Naive thymus-derived CD8-positive, alpha-beta T cell (primary cell): Measurements from ENCODE around the gene UBTD2. TPM values are rescaled to one million over a fixed set of nuclear protein-coding genes. Genes with fewer than 3 reads are reported as not detected.

Experiments
- ATAC-seq, 2 donors: fragments of 150-1000 bp; cut with Tn5 transposase in 1 of 2; sonication (Bioruptor Pico), chemical (Tn5 transposase) in 1 of 2; 1 replicate in 1 of 2; 2 replicates in 1 of 2; pipeline ENCODE4 v1.10.0; 2021; ENCODE audit warnings: mild to moderate bottlenecking in 2 of 2, moderate library complexity in 2 of 2
- POLR2A ChIA-PET: fragments of 350-600 bp; sonication (Branson Sonifier 250); formaldehyde crosslinking; loops from one replicate; lab custom pipeline; 2021; ENCODE audit warnings: antibody characterized with exemption; lab: Charles Lee
- DNase-seq, 10 donors: peaks; one replicate each; pipeline versions ENCODE4 v3.0.0 to v3.0.0-alpha.2; 2020 to 2022
- H3K27ac Mint-ChIP-seq, 10 donors: one replicate each; pipeline ENCODE4 v1.8.0; 2020 to 2022; ENCODE audit warnings: mild to moderate bottlenecking in 10 of 10, mixed read lengths in 10 of 10, moderate library complexity in 4 of 10, inconsistent platforms in 1 of 10
- H3K27me3 Mint-ChIP-seq, 5 donors: one replicate each; pipeline ENCODE4 v1.8.0; 2021 to 2022; ENCODE audit warnings: mixed read lengths in 5 of 5
- H3K36me3 Mint-ChIP-seq, 3 donors: one replicate each; pipeline ENCODE4 v1.8.0; 2020 to 2022; ENCODE audit warnings: mixed read lengths in 3 of 3, mild to moderate bottlenecking in 2 of 3, inconsistent platforms in 1 of 3
- H3K4me1 Mint-ChIP-seq, 4 donors: one replicate each; pipeline ENCODE4 v1.8.0; 2021 to 2022; ENCODE audit warnings: mixed read lengths in 4 of 4
- H3K4me3 Mint-ChIP-seq, 10 donors: one replicate each; pipeline ENCODE4 v1.8.0; 2020 to 2022; ENCODE audit warnings: mild to moderate bottlenecking in 10 of 10, mixed read lengths in 10 of 10, moderate library complexity in 6 of 10, inconsistent platforms in 1 of 10
- H3K9me3 Mint-ChIP-seq, 9 donors: one replicate each; pipeline ENCODE4 v1.8.0; 2020 to 2022; ENCODE audit warnings: mixed read lengths in 9 of 9, mild to moderate bottlenecking in 3 of 9, inconsistent platforms in 1 of 9, moderate library complexity in 1 of 9
- polyA plus RNA-seq, 3 donors: library from polyadenylated mRNA; unstranded; fragments of 300-500 nt; fragmentation: Illumina TruSeq; gene quantifications; one replicate each; pipeline ENCODE4 v1.2.3, GENCODE V29; 2021
- total RNA-seq, 8 experiments: library from RNA in 2 of 8; stranded (reverse) in 2 of 8; gene quantifications; one replicate each; pipeline ENCODE4 v1.2.3 and lab custom pipeline; 2021 to 2026

UBTD2 gene
- total and polyA plus RNA-seq, 5 experiments from 2014 or later: 1.2 to 6.1 (median 4.3) TPM

DNA sequence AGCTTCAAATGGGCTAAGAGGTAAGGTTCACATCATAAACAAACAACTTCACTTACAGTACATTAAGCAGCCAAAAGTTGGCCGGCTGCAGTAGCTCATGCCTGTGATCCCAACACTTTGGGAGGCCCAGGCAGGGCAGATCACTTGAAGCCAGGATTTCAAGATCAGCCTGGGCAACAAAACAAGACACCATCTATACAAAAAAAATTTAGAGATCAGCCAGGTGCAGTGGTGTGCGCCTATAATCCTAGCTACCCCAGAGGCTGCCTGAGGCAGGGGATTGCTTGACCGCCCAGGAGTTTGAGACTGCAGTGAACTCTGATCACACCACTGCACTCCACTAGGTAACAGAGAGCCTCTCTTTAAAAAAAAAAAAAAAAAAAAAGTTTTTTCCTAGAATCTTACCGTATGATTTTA lies 16.9 kb downstream of the UBTD2 start:
- POLR2A ChIA-PET: no interaction called here
- no peaks in the 10 kb centered on the region for H3K27me3 Mint-ChIP-seq
- peaks cover 7 to 18% (median 10%) of the 10 kb centered on the region in 4 donors for H3K4me1 Mint-ChIP-seq
- peak overlapping the region in 1 of 10 donors; percentile 24 for H3K27ac Mint-ChIP-seq
- ATAC-seq (no peak), DNase-seq (no peak)
- H3K36me3 Mint-ChIP-seq: peaks cover 0 to 13% (median 5%) of the 10 kb centered on the region in 3 donors
- no peaks in the 10 kb centered on the region for H3K9me3 Mint-ChIP-seq
- no peak overlapping the region for H3K4me3 Mint-ChIP-seq

DNA sequence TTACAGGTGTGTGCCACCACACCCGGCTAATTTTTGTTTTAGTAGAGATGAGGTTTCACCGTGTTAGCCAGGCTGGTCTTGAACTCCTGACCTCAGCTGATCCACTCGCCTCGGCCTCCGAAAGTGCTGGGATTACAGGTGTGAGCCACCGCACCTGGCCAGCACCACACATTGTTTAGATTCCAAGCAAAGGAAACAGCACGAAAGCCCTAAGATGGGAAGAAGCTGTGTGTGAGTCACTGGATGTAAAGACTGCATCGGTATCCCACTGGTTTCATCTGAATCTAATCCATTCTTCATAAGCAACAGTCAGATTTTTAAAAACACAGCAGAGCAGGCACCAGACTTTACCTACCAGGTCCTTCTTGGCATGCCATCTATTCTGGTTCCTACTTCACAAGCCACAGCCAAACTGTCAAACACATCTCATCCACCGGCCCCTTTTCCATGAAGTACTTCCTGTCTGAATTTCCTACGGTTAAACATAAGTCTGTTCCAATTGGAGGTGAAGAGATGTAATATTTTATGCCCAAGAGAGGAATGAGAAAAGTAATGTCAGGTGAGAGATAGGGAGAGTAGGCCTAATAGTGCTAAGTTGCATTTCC lies 17.4 kb downstream of the UBTD2 start:
- H3K4me1 Mint-ChIP-seq: peaks cover 7 to 18% (median 10%) of the 10 kb centered on the region in 4 donors
- peak overlapping the region in 1 of 10 donors; percentile 51 for H3K27ac Mint-ChIP-seq
- DNase-seq: no peak
- peaks cover 0 to 17% (median 5%) of the 10 kb centered on the region in 3 donors for H3K36me3 Mint-ChIP-seq
- POLR2A ChIA-PET: no interaction called here
- ATAC-seq: no peak
- no peaks in the 10 kb centered on the region for H3K9me3 Mint-ChIP-seq
- H3K4me3 Mint-ChIP-seq: no peak overlapping the region
- H3K27me3 Mint-ChIP-seq: no peaks in the 10 kb centered on the region

DNA sequence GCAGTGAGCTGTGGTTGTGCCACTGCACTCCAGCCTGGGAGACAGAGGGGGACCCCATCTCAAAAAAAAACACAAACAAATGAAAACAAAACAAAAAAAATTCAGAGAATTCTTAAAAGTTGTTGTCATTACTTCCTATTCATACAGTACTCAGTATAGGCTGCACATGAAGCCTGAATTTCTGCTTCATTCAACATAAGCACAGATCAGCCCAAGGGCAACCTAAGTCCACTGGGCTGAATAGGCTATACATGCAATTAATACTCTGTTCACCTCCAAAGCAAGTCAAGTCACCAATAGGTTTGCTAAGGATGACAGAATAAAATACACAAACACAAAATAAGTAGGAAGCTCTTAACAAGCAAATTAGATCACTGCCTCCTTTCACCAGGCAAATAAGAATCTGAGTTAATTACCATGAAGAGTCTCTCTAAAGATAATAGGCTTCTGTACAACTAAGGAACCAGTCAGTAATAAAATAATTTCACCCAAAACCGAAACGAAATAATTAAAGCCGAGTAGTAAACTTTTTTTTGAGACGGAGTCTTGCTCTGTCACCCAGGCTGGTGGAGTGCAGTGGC lies 18.7 kb downstream of the UBTD2 start:
- peaks cover 7 to 18% (median 11%) of the 10 kb centered on the region in 4 donors for H3K4me1 Mint-ChIP-seq
- POLR2A ChIA-PET: no interaction called here
- DNase-seq (no peak), ATAC-seq (no peak)
- H3K36me3 Mint-ChIP-seq: peaks cover 0 to 19% (median 5%) of the 10 kb centered on the region in 3 donors
- H3K9me3 Mint-ChIP-seq: peaks cover 0 to 4% (median 0%) of the 10 kb centered on the region in 9 donors
- H3K4me3 Mint-ChIP-seq: no peak overlapping the region
- H3K27me3 Mint-ChIP-seq: no peaks in the 10 kb centered on the region
- no peak overlapping the region for H3K27ac Mint-ChIP-seq

DNA sequence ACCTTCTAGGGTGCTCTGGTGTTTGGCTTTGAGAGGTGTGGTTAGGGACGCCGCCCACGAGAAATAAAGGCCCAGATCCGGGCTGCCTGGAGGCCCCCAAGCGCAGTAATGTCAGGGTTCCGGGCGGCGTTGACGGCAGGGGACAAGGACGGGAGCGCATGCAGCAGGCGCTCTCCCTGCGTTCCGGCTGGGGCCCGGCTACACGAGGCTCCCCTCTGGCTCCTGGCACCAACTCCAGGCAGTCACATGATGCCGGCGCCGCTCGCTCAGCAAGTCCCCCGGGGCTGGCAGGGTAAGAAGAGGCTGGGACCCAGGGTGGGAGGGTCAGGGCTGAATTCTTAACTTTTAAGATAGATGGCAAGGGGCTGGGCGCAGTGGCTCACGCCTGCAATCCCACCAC lies 28.1 kb downstream of the UBTD2 start:
- no peaks in the 10 kb centered on the region for H3K4me1 Mint-ChIP-seq
- H3K27me3 Mint-ChIP-seq: no peaks in the 10 kb centered on the region
- DNase-seq (no peak), ATAC-seq (no peak)
- H3K9me3 Mint-ChIP-seq: peaks cover 0 to 49% (median 24%) of the 10 kb centered on the region in 9 donors
- H3K27ac Mint-ChIP-seq: no peak overlapping the region
- H3K4me3 Mint-ChIP-seq: no peak overlapping the region
- POLR2A ChIA-PET: no interaction called here
- peaks cover 15 to 25% (median 22%) of the 10 kb centered on the region in 3 donors for H3K36me3 Mint-ChIP-seq

DNA sequence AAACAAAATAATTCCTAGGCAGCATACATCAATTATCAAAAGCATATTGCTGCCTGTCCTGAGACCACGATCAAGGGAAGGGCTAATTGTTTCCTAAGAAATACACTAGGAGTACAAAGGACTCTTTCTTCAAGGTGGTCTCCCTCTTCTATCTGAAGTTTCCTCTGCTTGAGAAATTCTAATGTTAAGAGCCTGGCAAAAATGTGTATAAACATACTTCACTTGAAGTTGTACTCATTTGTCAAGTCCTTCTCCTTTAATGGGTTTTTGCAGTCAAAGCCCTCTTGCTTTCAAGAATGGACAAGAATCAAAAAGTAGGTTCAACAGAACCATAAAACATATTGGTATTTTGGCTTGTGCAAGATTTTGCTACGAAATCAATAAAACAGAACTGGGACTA lies 31.1 kb downstream of the UBTD2 start:
- H3K27ac Mint-ChIP-seq: no peak overlapping the region
- no peak overlapping the region for H3K4me3 Mint-ChIP-seq
- POLR2A ChIA-PET: no interaction called here
- peaks cover 0 to 54% (median 28%) of the 10 kb centered on the region in 9 donors for H3K9me3 Mint-ChIP-seq
- peaks cover 0 to 4% (median 0%) of the 10 kb centered on the region in 4 donors for H3K4me1 Mint-ChIP-seq
- no peaks in the 10 kb centered on the region for H3K27me3 Mint-ChIP-seq
- no peak for DNase-seq
- peaks cover 13 to 31% (median 22%) of the 10 kb centered on the region in 3 donors for H3K36me3 Mint-ChIP-seq
- no peak for ATAC-seq

DNA sequence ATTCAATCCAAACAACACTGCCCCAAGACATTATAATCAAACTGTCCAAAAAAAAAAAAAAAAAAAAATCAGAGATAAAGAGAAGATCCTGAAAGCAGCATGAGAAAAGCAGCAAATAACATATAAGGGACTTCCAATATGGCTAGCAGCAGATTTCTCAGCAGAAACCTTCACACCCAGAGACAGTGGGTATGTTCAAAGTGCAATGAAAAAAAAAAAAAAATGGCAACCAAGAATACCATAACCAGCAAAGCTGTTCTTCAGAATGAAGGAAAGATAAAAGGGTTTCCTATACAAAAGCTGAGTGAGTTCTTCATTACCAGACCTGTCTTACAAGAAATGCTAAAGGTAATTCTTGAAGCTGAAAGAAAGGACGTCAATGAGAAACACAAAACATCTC lies 32.1 kb downstream of the UBTD2 start:
- POLR2A ChIA-PET: no interaction called here
- Mint-ChIP-seq H3K27me3 (no peaks in the 10 kb centered on the region), H3K36me3 (peaks cover 20 to 31% (median 22%) of the 10 kb centered on the region in 3 donors), H3K27ac (no peak overlapping the region), H3K4me3 (no peak overlapping the region), H3K9me3 (peaks cover 0 to 54% (median 28%) of the 10 kb centered on the region in 9 donors), H3K4me1 (peaks cover 0 to 9% (median 6%) of the 10 kb centered on the region in 4 donors)
- ATAC-seq: no peak
- DNase-seq: no peak

DNA sequence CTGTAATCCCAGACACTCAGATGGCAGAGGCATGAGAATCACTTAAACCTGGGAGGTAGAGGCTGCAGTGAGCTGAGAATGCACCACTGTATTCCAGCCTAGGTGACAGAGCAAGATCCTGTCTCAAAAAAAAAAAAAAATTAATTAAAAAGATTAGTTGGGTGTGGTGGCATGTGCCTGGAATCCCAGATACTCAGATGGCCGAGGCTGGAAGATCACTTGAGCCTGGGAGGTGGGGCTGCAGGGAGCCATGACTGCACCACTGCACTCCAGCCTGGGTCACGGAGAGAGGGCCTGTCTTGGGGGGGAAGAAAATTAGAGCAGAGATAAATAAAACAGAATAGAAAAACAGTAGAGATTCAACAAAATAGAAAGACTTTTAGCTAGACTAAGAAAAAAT lies 34.9 kb downstream of the UBTD2 start:
- Mint-ChIP-seq H3K36me3 (peaks cover 20 to 25% (median 22%) of the 10 kb centered on the region in 3 donors), H3K4me3 (no peak overlapping the region), H3K9me3 (peaks cover 0 to 40% (median 25%) of the 10 kb centered on the region in 9 donors), H3K27ac (peak overlapping the region in 1 of 10 donors; percentile 33), H3K4me1 (peaks cover 0 to 9% (median 6%) of the 10 kb centered on the region in 4 donors), H3K27me3 (no peaks in the 10 kb centered on the region)
- POLR2A ChIA-PET: interaction anchor here (0.7 kb wide), 1 partner anchor 25 kb away, joined by 3 read pairs; no protein-coding TSS in a partner anchor
- ATAC-seq (no peak), DNase-seq (no peak)

DNA sequence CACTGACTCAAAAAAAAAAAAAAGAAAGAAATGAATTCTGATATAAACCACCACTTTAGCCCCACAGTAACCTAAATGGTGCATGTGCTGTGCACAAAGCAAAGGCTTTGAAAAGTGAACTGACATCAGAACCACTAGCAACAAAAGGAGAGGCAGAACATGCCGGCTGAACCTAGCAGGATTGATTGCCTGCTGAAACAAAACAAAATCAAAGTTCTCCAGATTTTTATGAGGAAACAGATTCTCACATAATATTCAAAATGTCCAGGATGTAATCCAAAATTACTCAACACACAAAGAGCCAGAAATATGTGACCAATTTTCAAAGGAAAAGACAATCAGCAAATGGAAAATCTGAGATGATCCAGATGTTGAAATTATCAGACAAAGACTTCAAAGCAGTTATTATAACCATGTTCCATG lies 37.9 kb downstream of the UBTD2 start:
- Mint-ChIP-seq H3K27ac (no peak overlapping the region), H3K4me3 (no peak overlapping the region), H3K4me1 (peaks cover 0 to 9% (median 6%) of the 10 kb centered on the region in 4 donors), H3K27me3 (no peaks in the 10 kb centered on the region), H3K36me3 (peaks cover 16 to 22% (median 20%) of the 10 kb centered on the region in 3 donors), H3K9me3 (peaks cover 0 to 16% (median 10%) of the 10 kb centered on the region in 9 donors)
- no peak for DNase-seq
- no peak for ATAC-seq
- POLR2A ChIA-PET: no interaction called here

DNA sequence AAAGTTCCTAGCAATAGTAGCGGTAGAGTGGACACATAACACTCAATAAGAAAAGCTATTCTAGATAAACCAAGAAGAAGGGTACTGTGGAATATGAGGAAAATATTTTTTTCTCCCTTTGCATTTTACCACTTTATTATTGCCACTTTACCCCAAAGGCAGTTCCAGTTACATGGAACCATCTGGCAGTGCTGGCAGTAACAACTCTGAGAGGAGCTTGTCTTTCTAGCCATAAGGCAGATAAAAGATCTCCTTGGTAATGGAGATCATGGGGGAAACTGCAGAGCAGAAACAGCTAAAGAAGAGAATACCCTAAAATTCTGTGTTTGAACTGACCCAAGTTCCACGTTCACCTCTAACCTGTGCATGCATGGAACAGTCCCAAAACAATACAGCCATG lies 38.5 kb downstream of the UBTD2 start:
- Mint-ChIP-seq H3K36me3 (peaks cover 11 to 22% (median 15%) of the 10 kb centered on the region in 3 donors), H3K9me3 (peaks cover 0 to 11% (median 8%) of the 10 kb centered on the region in 9 donors), H3K27ac (no peak overlapping the region), H3K27me3 (no peaks in the 10 kb centered on the region), H3K4me3 (no peak overlapping the region), H3K4me1 (peaks cover 0 to 9% (median 6%) of the 10 kb centered on the region in 4 donors)
- ATAC-seq (no peak), DNase-seq (no peak)
- POLR2A ChIA-PET: interaction anchor here (0.5 kb wide), 1 partner anchor 84 kb away, joined by 3 read pairs; no protein-coding TSS in a partner anchor

DNA sequence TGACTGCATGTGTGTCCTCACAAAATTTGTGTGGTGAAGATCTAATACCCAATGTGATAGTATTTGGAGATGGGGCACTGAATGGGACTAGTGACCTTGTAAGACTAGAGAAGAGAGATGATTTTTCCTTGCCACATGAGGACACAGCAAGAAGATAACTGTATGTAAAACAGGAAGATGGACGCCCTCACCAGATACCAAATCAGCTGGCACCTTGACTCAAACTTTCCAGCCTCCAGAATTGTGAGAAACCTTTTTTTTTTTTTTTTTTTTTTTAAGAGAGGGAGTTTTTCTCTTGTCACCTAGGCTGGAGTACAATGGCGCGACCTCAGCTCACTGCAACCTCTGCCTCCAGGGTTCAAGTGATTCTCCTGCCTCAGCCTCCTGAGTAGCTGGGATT lies 40.3 kb downstream of the UBTD2 start:
- ATAC-seq (no peak), DNase-seq (no peak)
- Mint-ChIP-seq H3K9me3 (peaks cover 0 to 3% (median 0%) of the 10 kb centered on the region in 9 donors), H3K4me3 (no peak overlapping the region), H3K4me1 (peaks cover 8 to 17% (median 10%) of the 10 kb centered on the region in 4 donors), H3K27me3 (no peaks in the 10 kb centered on the region), H3K27ac (no peak overlapping the region), H3K36me3 (peaks cover 5 to 16% (median 7%) of the 10 kb centered on the region in 3 donors)
- POLR2A ChIA-PET: no interaction called here

DNA sequence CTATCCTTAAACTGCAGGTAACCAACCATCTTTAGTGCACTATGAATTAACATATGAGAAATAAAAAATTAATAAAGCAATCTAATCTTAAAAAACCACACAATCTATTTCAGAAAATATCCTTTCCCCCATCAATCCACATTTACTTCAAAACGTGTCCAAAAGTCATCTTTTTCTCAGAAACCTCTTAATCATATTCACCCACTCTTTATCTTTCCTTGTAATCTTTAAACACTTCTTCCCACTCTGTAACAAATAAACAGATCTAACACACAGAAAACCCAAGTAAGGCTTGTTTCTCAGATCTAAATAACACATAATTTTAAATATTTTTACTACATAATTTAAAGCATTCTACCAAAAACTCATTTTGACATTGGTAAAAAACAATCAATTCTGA lies 45.2 kb downstream of the UBTD2 start:
- H3K36me3 Mint-ChIP-seq: peaks cover 5 to 15% (median 11%) of the 10 kb centered on the region in 3 donors
- H3K9me3 Mint-ChIP-seq: no peaks in the 10 kb centered on the region
- H3K27ac Mint-ChIP-seq: peak overlapping the region in 2 of 10 donors; percentile 49 to 63
- H3K4me3 Mint-ChIP-seq: no peak overlapping the region
- ATAC-seq: no peak
- DNase-seq: no peak
- POLR2A ChIA-PET: no interaction called here
- H3K27me3 Mint-ChIP-seq: no peaks in the 10 kb centered on the region
- H3K4me1 Mint-ChIP-seq: peaks cover 11 to 38% (median 30%) of the 10 kb centered on the region in 4 donors

DNA sequence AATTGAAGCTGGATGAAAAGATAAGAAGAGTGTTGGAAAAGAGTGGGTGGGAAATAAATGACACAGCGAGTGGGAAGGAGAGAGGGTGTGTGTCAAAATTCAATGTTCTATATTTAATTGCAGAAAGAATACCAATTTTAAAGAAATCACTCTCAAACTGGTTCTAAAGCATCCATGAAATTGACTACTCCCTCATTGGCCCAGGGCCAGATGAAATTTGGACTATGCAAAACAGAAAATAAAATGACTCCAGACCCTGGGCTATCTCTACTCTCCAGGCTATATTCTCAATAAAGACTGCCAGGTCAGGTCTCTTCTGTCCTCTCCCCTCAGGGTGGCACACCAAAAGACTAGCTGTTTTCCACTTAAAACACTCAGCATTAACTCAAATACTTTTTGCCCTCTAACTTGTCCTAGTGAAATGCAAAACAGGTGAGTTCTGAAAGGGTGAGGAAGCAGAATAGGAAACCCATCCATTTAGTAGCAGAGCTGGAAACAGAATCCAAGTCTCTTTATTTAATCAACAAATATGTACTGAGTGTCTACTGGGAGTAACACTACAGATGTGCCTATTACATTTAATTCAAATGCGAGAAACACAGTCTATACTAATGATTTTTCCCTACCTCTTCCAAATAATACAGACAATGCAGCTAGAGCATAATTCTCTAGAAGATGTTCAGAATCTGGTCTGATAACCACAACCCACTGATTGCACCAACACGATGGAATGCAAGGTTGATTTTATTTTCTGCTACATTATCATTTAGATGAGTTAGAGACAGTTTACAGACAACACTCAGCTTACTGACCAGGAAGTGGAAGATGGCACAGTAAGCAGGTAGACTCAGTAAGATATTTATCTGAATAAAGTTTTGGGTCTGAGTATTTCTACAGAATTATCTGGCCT lies 47.5 kb downstream of the UBTD2 start:
- ATAC-seq (no peak), DNase-seq (no peak)
- Mint-ChIP-seq H3K27ac (peak overlapping the region in 5 of 10 donors; percentile 0 to 41 (median 27)), H3K9me3 (no peaks in the 10 kb centered on the region), H3K4me1 (peaks cover 11 to 38% (median 30%) of the 10 kb centered on the region in 4 donors), H3K36me3 (peaks cover 0 to 37% (median 17%) of the 10 kb centered on the region in 3 donors), H3K27me3 (no peaks in the 10 kb centered on the region), H3K4me3 (no peak overlapping the region)
- POLR2A ChIA-PET: no interaction called here
